ENCODE results near the gene PLSCR1. TPM values are rescaled to one million over a fixed set of nuclear protein-coding genes. Genes with fewer than 3 reads are reported as not detected.
A peak's percentile ranks its signal among the peaks of the same experiment; 100 is the strongest.

Gene PLSCR1
- total and polyA plus RNA-seq, 9 of the 15 experiments (the other 6 are each of a cell fraction or from before 2014, with no cell fraction given) = 40.6 to 122 (median 69.1) TPM

DNA sequence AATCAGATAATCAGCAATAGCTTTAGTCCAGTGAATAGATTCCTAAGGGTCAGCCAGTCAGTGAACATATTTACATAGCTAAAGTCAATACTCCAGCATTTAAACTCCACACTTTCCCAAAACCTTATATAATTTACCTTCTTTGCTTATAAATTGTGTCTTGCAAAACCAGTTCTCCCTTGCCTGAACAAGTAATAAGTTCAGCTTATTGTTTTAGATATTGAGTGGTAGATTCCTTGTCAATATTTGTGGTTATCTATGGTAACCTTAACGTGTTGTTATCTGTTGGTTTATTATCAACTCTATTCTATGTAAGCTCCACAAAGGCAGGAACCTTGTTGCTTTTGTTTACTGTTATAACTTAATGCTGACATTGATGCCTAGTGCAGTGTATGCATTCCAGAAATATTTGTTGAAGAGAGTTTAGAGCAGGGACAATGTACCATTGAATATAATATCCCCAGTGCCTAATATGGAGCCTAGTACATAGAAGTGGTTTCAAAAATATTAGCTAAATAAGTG is 36.7 kb upstream of the PLSCR1 start (continued):
- TF ChIP-seq PHF20 (IDR thresholded peaks at IDR 0.05; ENCODE audit: partially characterized antibody) (no peak), SNRNP70 (optimal IDR thresholded peaks at IDR 0.05; ENCODE audit: low read depth, low read length) (no peak)

DNA sequence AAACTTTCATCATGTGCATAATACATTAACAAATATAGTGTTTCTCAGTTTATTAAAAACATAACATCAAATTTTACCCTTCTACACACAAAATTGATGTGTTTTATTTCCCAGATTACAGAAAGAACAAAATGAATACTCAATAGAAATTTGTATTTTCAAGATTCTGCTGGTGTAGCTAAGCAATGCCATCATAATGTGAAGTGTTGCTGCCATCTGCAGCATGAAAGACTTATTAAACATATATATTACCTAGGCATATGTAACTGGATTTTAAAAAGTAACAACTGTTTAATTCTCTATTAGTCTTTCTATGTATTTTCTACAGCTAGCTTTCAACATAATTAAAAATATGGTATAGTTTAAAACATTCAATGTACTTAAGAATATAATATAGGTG is 33.3 kb upstream of the PLSCR1 start:
- DNase-seq (ENCODE audit: extremely low read depth in 1 of 4, low spot score in 3 of 4) (peak in 2 of 4 experiments; percentile 7 to 62), ATAC-seq (peak; percentile 85), FAIRE-seq (peak; percentile 70)
- H3K36me3 ChIP-seq (ENCODE audit: control insufficient read depth, insufficient read depth, low read length) = no peaks in the 10 kb centered on the region
- H3K9ac ChIP-seq (ENCODE audit: insufficient read depth in 1 of 2, low read depth in 2 of 2, low read length in 2 of 2) = no peak overlapping the region
- H3K4me3 ChIP-seq = no peak overlapping the region
- ChIA-PET POLR2A (no interaction called here), CTCF (ENCODE audit: low intra/inter-chr PET ratio) (interaction anchor here (0.6 to 2.4 kb wide), 6 partner anchors 218 to 388 kb away, joined by 3 to 14 read pairs (median 5); no protein-coding TSS in a partner anchor)
- no peaks in the 10 kb centered on the region for H4K20me1 ChIP-seq (replicated peaks; ENCODE audit: control insufficient read depth, insufficient read depth, low read length)
- no peaks in the 10 kb centered on the region for H3K4me1 ChIP-seq (replicated peaks in 1 of 2; ENCODE audit: control insufficient read depth in 2 of 2, insufficient read depth in 2 of 2, low read length in 2 of 2)
- intact Hi-C loops (cut with micrococcal nuclease) (loop anchor here (1.0 to 5.0 kb wide), 5 partner anchors 74 to 510 kb away; no protein-coding TSS in a partner anchor), in situ Hi-C loops (cut with MboI) (loop anchor here (25.0 kb wide), 2 partner anchors 240 to 515 kb away; no protein-coding TSS in a partner anchor)
- H3K27me3 ChIP-seq (ENCODE audit: control insufficient read depth in 2 of 2, insufficient read depth in 2 of 2, low read length in 2 of 2) = no peaks in the 10 kb centered on the region
- no peak overlapping the region for H3K27ac ChIP-seq (ENCODE audit: extremely low read depth, low read depth, low read length)
- no TSS peak for BruUV-seq (replicated peaks)
- H3K4me2 ChIP-seq (ENCODE audit: insufficient read depth, low read length) = no peak overlapping the region
- no peaks in the 10 kb centered on the region for H3K9me3 ChIP-seq (replicated peaks; ENCODE audit: control insufficient read depth, insufficient read depth, low read depth, low read length)
- no peak overlapping the region for H2AFZ ChIP-seq (ENCODE audit: low read depth, low read length)
- H3K9me1 ChIP-seq (ENCODE audit: control insufficient read depth, insufficient read depth, low read length) = no peaks in the 10 kb centered on the region
- H3K79me2 ChIP-seq (ENCODE audit: control insufficient read depth, insufficient read depth, low read length) = no peaks in the 10 kb centered on the region
- TF ChIP-seq BRF1 (IDR thresholded peaks at IDR 0.05; ENCODE audit: borderline replicate concordance, extremely low read depth, insufficient read length) (no peak), SAP30 (IDR thresholded peaks at IDR 0.05; ENCODE audit: borderline replicate concordance, insufficient read depth, low read depth, low read length, poor library complexity, severe bottlenecking) (no peak), ZNF12 (CRISPR knock-in tag; IDR thresholded peaks at IDR 0.05) (no peak), ZFP1 (CRISPR knock-in tag; IDR thresholded peaks at IDR 0.05) (no peak), MCM7 (IDR thresholded peaks at IDR 0.05) (no peak), ATF7 (IDR thresholded peaks at IDR 0.05) (no peak), FOXJ3 (CRISPR knock-in tag; IDR thresholded peaks at IDR 0.05) (no peak), DACH1 (IDR thresholded peaks at IDR 0.05; ENCODE audit: partially characterized antibody) (no peak), MTA2 (IDR thresholded peaks at IDR 0.05; ENCODE audit: low read depth) (no peak), IFI16 (CRISPR knock-in tag; IDR thresholded peaks at IDR 0.05) (no peak)
- TF ChIP-seq, protein P1, sequence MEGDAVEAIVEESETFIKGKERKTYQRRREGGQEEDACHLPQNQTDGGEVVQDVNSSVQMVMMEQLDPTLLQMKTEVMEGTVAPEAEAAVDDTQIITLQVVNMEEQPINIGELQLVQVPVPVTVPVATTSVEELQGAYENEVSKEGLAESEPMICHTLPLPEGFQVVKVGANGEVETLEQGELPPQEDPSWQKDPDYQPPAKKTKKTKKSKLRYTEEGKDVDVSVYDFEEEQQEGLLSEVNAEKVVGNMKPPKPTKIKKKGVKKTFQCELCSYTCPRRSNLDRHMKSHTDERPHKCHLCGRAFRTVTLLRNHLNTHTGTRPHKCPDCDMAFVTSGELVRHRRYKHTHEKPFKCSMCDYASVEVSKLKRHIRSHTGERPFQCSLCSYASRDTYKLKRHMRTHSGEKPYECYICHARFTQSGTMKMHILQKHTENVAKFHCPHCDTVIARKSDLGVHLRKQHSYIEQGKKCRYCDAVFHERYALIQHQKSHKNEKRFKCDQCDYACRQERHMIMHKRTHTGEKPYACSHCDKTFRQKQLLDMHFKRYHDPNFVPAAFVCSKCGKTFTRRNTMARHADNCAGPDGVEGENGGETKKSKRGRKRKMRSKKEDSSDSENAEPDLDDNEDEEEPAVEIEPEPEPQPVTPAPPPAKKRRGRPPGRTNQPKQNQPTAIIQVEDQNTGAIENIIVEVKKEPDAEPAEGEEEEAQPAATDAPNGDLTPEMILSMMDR (IDR thresholded peaks at IDR 0.05 in 2 of 3, conservative IDR thresholded peaks at IDR 0.05 in 1 of 3; ENCODE audit: insufficient read depth in 2 of 3, low read depth in 1 of 3, low read length in 3 of 3) = peak in 2 of 3 experiments; percentile 27 to 78; a peak in 3 of 6 replicates
- TF ChIP-seq, protein P2, sequence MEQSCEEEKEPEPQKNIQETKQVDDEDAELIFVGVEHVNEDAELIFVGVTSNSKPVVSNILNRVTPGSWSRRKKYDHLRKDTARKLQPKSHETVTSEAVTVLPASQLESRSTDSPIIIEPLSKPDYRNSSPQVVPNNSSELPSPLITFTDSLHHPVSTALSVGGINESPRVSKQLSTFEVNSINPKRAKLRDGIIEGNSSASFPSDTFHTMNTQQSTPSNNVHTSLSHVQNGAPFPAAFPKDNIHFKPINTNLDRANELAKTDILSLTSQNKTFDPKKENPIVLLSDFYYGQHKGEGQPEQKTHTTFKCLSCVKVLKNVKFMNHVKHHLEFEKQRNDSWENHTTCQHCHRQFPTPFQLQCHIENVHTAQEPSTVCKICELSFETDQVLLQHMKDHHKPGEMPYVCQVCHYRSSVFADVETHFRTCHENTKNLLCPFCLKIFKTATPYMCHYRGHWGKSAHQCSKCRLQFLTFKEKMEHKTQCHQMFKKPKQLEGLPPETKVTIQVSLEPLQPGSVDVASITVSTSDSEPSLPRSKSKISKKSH (CRISPR knock-in tag; IDR thresholded peaks at IDR 0.05) = no peak
- TF ChIP-seq, protein P3, sequence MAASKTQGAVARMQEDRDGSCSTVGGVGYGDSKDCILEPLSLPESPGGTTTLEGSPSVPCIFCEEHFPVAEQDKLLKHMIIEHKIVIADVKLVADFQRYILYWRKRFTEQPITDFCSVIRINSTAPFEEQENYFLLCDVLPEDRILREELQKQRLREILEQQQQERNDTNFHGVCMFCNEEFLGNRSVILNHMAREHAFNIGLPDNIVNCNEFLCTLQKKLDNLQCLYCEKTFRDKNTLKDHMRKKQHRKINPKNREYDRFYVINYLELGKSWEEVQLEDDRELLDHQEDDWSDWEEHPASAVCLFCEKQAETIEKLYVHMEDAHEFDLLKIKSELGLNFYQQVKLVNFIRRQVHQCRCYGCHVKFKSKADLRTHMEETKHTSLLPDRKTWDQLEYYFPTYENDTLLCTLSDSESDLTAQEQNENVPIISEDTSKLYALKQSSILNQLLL (CRISPR knock-in tag; IDR thresholded peaks at IDR 0.05; ENCODE audit: borderline replicate concordance) = no peak
- TF ChIP-seq, protein P4, sequence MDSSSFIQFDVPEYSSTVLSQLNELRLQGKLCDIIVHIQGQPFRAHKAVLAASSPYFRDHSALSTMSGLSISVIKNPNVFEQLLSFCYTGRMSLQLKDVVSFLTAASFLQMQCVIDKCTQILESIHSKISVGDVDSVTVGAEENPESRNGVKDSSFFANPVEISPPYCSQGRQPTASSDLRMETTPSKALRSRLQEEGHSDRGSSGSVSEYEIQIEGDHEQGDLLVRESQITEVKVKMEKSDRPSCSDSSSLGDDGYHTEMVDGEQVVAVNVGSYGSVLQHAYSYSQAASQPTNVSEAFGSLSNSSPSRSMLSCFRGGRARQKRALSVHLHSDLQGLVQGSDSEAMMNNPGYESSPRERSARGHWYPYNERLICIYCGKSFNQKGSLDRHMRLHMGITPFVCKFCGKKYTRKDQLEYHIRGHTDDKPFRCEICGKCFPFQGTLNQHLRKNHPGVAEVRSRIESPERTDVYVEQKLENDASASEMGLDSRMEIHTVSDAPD (CRISPR knock-in tag; IDR thresholded peaks at IDR 0.05) = no peak

Data from K562 (cell line).